ENCODE results near the gene SPRR1B.
"Not testable (repeated sequence)": the region's sequence is repeated elsewhere in the genome, so short reads cannot be mapped to it uniquely, and the experiment has no call there.

Gene SPRR1B

GRCh38 chr1:153040950-153041631 lies 10.1 kb downstream of the SPRR1B start, which contains the start of gene SPRR2D:
Gene SPRR2D (minus strand): TSS chr1:153041120. CDS start chr1:153040346, 774 bp downstream.
- DNase-seq = no peak

GRCh38 chr1:153049211-153049610 lies 18.2 kb downstream of the SPRR1B start:
- DNase-seq = no peak

- not testable (repeated sequence) for DNase-seq
Observed at GRCh38 chr1:153056111-153056510, 25.1 kb downstream of the SPRR1B start.

GRCh38 chr1:153057375-153057774 lies 26.4 kb downstream of the SPRR1B start, which contains the start of gene SPRR2A:
Gene SPRR2A (minus strand): TSS chr1:153057512. CDS start chr1:153056735, 777 bp downstream.
- no peak for DNase-seq

- no peak for DNase-seq
Observed at GRCh38 chr1:153058154-153058553, 27.2 kb downstream of the SPRR1B start.

- DNase-seq = no peak
Observed at GRCh38 chr1:153058826-153059784, 28.1 kb downstream of the SPRR1B start.

- DNase-seq = no peak
Observed at GRCh38 chr1:153070243-153070642, 39.2 kb downstream of the SPRR1B start.

GRCh38 chr1:153071511-153071910 lies 40.5 kb downstream of the SPRR1B start, which contains the start of gene SPRR2B:
Gene SPRR2B (minus strand): TSS chr1:153071611. CDS start chr1:153070839, 772 bp downstream.
- no peak for DNase-seq

- no peak for DNase-seq
Observed at GRCh38 chr1:153072806-153073726, 42.1 kb downstream of the SPRR1B start.

GRCh38 chr1:153081736-153082135 lies 50.7 kb downstream of the SPRR1B start:
- DNase-seq = no peak
